DMS79 (cell line): ENCODE measurements around the gene FAM81A.
"Not testable (repeated sequence)": the region's sequence is repeated elsewhere in the genome, so short reads cannot be mapped to it uniquely, and the experiment has no call there.

Experiments used
- DNase-seq: peaks from one replicate; lab custom pipeline; 2025; lab: John Stamatoyannopoulos, UW

The FAM81A gene

GRCh38 chr15:59437817-59438624 lies at the start of gene FAM81A:
FAM81A (plus strand) TSS chr15:59438186; CDS start chr15:59458627, 20,441 bp downstream.
- DNase-seq, result peak; percentile 29

GRCh38 chr15:59388670-59389069 lies 49.3 kb upstream of the FAM81A start:
- no peak for DNase-seq

GRCh38 chr15:59392299-59392698 lies 45.7 kb upstream of the FAM81A start:
- DNase-seq, result no peak

GRCh38 chr15:59394166-59394661 lies 43.8 kb upstream of the FAM81A start:
- DNase-seq, result no peak

GRCh38 chr15:59396211-59396610 lies 41.8 kb upstream of the FAM81A start:
- no peak for DNase-seq

DNA sequence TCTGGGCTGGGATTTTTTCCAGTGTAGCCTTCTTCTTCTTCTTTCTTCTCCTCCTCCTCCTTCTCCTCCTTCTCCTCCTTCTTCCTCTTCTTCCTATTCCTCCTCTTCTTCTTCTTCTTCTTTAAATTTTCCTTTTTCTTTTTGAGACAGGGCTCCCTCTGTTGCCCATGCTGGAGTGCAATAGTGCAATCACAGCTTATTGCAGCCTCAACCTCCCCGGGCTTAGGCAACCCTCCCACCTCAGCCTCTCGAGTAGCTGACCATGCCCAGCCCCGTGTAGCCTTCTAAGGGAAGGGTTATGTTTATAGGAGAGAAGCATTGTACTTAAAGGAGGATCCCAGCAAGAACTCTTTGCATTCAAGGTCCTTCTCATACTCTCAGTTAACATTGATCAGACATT lies 41.3 kb upstream of the FAM81A start:
- no peak for DNase-seq

- DNase-seq, result no peak
Observed at GRCh38 chr15:59398220-59398619, 39.8 kb upstream of the FAM81A start.

- no peak for DNase-seq
Observed at GRCh38 chr15:59399465-59400102, 38.4 kb upstream of the FAM81A start.

- no peak for DNase-seq
Observed at GRCh38 chr15:59400103-59400813, 37.7 kb upstream of the FAM81A start.

- DNase-seq, result not testable (repeated sequence)
Observed at GRCh38 chr15:59401051-59401823, 36.7 kb upstream of the FAM81A start.

- no peak for DNase-seq
Observed at GRCh38 chr15:59401824-59402569, 36.0 kb upstream of the FAM81A start.

- no peak for DNase-seq
Observed at GRCh38 chr15:59405079-59405478, 32.9 kb upstream of the FAM81A start.

GRCh38 chr15:59406446-59406845 lies 31.5 kb upstream of the FAM81A start:
- no peak for DNase-seq

DNA sequence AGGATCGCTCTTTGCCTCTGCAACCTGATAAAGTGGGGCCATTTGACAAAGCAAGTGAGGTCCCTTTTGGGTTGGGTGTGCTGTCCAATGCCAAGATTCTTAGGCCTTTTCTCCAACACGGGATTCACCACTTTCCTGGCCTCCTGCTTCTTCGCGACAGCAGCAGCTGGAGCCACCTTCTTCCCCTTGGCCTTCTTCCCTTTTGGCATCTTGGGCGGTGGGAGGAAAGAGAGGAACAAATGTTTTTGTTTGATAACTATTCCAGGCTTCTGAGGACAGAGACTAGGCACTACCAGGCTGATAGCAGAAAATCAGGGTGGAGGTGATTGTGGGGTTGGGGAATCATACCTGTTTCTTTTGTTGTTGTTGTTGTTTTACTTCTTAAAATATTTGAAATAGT lies 30.0 kb upstream of the FAM81A start:
- no peak for DNase-seq

DNA sequence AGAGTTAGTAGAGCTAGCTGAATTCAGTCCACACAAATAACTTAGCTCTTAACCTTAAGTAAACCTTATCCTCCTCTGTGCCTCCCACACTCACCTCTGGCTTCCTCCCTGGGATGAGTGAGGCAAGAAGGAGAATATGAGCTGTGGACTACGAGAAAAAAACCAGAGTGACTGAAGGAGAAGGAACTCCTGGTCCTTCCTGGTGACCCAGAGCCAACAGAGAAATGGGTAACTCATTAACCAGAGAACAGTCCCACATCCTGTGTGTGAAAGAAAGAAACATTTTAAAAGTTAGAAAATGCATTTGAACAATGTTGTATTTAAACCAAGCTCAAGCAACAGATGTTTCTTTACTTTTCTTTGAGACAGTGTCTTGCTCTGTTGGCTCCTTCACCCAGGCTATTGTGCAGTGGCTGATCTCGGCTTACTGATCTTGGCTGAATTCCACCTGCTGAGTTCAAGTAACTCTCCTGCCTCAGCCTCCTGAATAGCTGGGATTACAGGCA lies 27.5 kb upstream of the FAM81A start:
- no peak for DNase-seq

- no peak for DNase-seq
Observed at GRCh38 chr15:59413577-59413976, 24.4 kb upstream of the FAM81A start.

DNA sequence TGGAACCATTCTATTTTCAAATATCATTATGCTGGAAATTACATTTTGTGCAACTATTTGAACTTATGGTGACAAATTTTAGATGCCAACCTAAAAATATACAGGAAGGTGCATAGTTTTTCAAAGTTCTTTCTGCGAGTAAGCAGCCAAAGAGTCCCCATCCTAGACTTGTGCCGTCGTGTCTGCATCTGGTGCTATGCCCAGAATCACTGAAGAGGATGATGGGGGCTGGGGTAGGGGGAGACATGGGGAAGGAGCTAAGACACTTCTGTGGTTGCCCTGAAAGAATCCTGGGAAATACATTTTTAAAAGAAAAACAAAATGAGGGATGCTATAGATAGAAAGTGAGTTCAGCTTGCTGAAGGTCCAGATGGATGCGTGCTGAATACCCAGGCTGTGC lies 21.2 kb upstream of the FAM81A start:
- no peak for DNase-seq

DNA sequence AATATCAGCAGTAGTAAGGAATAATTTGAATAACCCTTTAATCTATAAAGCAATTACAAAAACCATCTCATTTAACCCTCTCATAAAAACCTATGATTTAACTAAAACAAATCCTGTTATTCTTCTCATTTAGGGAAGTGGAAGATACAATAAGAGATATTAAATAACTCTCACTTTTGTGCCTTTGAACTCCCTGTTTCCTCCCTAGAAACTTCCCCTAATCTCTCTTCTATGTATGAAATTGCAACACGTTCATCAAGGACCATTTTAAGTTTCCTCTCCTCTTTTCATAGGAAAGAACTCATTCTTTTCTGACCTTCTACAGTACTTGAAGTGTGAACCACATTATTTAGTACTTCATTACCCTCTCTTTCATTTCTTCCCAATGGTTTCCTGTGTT lies 18.8 kb upstream of the FAM81A start:
- no peak for DNase-seq

GRCh38 chr15:59420108-59420507 lies 17.9 kb upstream of the FAM81A start:
- no peak for DNase-seq

GRCh38 chr15:59420986-59421618 lies 16.9 kb upstream of the FAM81A start:
- no peak for DNase-seq

DNA sequence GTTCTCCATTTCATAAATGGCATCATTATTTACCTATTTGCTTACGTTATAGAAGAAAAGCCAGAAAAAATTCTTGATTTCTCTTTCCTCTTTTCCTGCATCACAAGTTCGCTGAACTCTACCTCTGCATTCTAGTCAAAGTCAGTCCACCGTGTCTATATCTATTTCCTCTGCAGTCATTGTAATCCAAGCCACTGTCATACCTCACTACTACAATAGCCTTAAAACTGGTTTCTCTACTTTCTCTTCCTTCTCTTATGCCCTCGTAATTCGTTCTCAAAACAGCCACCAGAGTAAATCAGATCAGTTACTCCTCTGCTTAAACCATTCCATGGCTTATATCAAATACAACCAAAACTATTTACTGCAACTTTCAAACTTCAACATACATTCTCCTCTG lies 13.4 kb upstream of the FAM81A start:
- DNase-seq, result no peak
